Kasumi-1 (cell line): ENCODE results near the gene PHGDH.

Experiments
- DNase-seq, 2 experiments: peaks; one replicate each; lab custom pipeline; 2025; lab: John Stamatoyannopoulos, UW

The PHGDH gene

DNA sequence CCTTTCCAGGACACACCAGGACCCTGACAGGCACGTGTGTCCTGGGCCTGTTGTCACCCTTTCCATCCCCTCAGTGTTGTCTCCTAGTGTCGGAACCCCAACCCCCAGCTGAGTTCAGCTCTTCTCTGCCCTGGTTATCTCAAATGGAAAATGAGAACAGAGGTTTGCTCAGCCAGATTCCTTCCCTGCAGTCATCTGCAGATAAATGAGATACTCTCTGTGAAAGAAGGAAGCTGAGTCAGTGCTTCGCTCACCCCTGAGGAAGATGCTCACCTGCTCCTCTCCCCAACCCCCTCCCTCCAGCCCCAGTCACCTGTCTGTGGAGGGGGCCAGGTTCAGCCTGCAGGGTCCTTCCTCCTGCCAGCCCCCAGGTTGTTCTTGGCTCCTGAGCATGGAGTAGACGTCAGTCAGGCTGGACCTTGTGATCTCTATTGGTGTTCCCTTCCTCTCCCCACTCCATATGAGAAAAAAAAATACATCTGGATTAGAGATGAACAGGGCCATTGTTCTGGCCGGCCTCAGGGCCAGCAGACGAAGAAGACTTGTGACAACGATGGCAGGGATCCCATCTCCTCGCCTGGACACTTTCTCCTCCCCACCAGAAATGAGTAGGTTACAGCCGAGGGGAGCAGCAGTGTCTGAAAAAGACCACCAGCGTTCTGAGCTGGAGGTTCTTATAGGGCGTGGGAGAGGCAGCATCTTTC is 20.9 kb downstream of the PHGDH start:
- DNase-seq, result no peak

DNA sequence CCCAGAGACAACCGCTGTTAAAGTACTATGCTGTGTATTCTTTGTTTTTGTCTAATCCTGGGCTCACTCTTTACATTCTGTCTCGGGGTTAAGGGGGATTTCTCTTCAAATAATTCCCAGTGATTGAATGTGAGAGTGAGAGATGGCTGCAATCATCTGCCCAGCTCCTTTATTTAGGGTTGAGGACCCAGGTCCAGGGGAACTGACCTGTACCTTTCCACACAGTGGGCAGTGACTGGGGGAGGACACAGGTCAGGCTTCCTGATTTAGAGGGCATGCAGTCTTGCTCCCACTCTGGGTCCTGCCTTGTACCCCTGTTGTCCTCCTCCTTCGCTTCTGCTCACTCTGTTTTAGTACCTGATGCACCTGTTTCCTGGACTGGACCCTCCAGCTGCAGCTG is 22.0 kb downstream of the PHGDH start:
- DNase-seq, result no peak

DNA sequence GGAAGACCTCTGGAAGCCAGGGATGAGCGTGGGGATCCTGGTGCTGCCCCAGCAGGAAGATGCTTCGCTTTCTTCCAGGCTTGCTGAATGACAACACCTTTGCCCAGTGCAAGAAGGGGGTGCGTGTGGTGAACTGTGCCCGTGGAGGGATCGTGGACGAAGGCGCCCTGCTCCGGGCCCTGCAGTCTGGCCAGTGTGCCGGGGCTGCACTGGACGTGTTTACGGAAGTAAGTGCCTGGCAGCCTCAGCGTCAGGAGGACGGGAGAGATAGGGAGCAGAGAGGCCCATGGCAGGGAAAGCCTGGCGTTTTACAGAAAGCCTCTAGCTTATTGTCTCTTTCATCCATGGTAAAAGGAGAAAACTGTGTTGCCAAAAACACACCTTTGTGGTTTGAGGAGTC is 23.5 kb downstream of the PHGDH start:
- no peak for DNase-seq

DNA sequence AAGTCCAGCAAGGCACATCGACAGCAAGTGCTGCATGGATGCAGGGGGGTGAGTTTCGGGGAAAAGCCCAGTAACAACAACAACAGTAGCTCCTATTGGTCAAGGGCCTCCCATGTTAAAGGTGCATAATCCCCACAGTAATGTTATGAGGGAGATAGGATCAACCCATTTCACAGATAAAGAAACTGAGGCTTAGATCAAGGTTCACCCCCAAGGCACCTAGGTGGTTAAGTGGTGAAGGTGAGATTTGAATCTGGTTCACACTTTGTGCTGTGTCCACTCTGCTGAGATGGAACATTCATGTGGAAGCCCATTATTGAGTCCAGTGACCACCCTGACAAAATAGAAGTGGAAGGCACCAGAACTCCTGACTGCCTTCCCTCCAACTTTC is 24.9 kb downstream of the PHGDH start:
- DNase-seq, result no peak

DNA sequence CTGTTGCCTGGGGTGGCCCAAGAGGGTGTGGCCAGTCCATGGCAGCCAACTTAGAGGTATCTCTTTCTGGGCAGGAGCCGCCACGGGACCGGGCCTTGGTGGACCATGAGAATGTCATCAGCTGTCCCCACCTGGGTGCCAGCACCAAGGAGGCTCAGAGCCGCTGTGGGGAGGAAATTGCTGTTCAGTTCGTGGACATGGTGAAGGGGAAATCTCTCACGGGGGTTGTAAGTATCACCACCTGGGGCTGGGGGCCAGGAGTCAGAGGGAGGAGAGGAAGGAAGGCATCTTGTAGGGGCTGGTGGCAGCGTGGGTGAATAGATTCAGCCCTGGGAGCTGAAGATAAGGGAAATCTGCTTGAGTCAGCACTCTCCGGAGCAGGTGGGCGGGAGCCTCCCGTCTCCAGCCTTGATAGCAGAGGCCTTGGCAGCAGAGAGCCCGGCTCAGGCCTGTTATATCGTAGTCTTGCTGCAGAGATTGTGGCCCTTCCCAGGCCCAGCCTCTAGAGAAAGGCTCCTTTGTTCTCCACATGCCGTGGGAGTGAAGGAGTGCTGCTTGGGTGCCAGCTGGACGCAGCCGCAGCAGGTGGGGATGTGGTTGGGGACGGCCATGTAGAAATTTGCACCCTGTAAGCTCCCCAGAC is 25.4 kb downstream of the PHGDH start:
- DNase-seq, result no peak

DNA sequence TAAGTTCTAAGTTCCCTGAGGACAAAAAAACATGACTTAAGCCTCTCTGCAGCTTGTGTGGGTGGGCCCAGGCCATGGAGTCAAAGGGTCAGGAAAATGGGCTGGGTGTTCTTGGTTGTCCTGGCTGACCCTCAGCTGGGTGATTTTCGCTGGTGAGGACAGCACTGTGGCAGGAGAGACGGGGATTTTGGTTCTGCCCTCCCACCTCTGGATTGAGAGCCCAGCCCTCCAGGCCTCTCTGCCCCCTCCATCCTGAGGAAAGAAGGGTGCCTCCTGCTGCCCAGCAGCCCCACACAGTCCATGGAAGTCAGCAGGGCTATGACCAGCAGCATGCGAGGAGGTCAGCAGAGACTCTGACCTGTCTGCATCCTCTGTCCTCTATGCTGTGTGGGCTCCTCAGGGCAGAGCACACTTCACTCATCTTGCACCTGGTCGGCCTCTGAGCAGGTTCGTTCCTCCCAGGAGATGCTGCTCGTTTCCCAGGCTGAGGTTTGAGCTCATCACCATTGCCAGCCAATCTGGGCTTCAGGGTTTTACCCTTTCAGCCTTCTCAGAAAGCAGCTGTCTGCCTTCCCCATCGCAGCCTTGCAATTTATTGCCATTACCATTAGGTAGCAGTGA is 26.5 kb downstream of the PHGDH start:
- no peak for DNase-seq

DNA sequence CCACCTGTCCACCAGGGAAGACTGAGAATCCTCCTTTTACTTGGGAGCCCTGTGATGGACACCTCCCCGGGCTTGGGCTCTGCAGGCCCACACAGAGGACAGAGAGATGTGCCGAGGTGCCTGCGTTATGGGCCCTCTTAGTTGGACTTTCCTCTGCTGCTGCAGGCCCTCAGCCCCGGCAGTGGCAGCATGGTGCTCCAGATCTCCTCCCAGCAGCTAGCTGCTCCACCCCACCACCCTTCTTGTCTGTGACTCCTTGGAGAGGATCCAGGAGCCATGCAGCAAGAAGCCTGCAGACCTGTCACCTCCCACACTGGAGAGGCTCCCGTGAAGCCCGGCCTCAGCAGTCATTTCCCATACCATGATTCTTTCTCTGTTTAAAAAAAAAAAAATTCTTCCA is 27.4 kb downstream of the PHGDH start:
- no peak for DNase-seq

DNA sequence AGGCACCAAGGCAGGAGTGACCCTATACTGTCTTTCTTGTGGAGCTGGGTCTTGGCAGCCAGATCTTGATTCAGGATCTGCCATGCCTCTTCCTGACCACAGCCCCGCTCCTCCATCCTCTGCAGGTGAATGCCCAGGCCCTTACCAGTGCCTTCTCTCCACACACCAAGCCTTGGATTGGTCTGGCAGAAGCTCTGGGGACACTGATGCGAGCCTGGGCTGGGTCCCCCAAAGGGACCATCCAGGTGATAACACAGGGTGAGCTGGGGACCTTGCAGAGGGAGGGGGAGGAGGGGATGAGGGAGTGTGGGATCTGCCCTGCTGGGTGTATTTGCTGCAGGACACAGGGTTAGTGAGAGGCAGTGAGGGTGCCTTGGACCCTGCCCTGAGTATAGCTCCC is 28.5 kb downstream of the PHGDH start:
- DNase-seq, result no peak

DNA sequence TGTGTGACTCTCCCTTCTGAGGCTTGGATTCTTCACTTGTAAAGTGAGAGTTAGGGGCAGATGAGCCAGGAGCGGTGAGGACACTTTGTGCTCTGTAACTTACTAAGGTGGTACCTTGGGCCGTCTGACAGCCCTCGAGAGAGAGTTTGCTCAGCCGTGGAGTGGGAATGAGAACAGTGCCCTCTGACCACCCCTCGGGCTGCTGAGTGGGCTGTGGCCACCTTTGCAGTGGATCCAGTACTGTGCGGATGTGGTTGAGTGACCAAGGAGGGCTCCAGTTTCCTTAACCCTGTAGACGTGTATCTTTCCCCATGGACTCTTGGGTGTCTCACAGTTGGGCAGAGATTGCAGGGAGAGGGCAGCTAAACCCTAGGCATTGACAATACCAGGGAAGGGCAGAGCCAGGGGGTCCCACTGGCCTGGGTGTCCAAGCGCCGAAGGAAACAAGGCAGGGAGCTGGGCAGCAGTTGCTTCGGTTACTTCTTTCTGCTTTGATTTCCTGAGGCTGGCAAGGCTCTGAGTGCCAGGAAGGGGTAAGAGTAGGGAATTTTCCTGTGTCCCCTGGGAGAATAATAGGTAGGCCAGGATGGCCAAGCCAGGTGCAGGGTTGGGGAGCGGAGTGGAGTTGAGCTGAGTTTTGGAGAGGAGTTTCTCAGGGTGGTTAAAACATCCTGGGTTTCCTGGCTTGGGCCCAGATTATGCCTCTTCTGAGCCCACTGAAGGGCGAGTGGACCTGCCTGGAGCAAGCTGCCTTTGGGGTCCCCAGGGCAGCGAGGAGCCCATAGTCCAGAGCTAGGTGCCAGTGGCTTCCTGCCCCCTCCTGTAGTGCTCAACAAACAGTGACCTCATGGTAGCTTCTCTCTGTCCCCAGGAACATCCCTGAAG is 29.4 kb downstream of the PHGDH start:
- no peak for DNase-seq

DNA sequence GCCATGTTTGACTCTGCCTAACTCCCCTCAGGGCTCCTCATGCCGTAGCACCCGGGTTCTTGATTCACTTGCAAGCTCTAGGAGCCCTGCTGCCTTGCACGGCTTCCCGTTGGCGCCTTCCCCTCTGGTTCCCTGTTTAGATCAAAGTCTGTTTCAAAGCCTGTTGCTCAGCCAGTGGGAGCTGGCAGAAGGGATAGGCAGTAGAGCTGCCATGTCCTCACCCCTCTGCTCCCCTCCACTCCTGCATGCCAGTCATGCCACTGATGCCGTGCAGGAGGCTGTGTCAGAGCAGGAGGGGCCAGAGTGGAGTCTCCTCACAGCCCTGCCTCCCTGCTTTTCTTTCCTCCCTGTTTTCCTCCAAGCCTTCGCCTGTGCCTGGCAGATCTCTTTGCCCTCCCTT is 30.5 kb downstream of the PHGDH start:
- no peak for DNase-seq

DNA sequence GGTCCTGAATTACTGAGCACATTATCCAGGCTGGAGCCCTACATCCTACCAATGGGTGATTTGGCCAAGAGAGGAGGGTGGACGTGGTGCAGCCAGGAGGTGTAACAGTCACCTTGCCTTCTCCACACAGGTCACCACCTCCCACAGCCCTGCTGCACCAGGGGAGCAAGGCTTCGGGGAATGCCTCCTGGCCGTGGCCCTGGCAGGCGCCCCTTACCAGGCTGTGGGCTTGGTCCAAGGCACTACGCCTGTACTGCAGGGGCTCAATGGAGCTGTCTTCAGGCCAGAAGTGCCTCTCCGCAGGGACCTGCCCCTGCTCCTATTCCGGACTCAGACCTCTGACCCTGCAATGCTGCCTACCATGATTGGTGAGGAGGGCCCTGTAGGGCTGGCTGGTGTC is 30.9 kb downstream of the PHGDH start:
- DNase-seq, result no peak

DNA sequence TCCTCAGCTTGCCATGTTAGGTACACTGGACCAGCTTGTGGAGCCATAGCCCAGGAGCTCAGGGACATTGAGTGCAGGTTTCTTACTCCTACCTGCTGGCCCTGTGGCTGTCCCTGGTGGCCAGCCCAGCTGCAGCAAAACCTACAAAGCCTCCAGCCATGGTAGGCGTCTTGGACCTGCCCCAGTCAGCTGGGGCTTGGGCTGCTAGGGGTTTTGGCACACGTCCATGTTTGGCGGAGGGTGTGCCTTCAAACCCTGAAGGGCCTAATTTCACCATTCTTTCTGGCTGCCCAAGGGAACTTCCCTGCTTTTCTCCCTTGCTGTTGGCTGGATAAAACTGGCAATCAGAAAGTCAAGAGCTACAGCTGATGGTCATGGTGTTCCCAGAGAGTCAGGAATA is 31.6 kb downstream of the PHGDH start:
- no peak for DNase-seq

DNA sequence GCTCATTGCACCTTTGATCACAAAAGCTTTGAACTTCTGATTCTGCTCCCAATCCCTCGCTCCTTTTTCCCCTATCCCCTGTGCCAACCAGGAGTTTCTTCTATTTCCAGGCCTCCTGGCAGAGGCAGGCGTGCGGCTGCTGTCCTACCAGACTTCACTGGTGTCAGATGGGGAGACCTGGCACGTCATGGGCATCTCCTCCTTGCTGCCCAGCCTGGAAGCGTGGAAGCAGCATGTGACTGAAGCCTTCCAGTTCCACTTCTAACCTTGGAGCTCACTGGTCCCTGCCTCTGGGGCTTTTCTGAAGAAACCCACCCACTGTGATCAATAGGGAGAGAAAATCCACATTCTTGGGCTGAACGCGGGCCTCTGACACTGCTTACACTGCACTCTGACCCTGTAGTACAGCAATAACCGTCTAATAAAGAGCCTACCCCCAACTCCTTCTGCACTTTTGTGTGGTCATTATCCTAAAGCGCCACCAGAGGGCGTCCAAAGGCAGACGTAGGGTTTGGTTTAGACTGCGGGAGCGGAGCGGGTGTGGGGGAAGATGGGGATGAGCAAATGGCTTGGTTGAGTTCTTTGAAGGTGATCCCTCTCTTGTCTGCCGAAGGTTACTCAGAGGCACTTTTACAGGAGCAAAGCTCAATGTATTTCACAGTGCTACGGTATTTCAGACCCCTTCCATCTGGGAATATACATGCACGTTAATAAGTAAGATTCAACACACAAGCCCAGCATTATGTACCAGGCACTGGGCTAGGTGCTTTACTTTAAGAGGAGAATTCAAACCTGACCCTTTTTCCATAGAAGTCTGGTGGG is 32.3 kb downstream of the PHGDH start:
- peak; percentile 71 to 80 for DNase-seq

DNA sequence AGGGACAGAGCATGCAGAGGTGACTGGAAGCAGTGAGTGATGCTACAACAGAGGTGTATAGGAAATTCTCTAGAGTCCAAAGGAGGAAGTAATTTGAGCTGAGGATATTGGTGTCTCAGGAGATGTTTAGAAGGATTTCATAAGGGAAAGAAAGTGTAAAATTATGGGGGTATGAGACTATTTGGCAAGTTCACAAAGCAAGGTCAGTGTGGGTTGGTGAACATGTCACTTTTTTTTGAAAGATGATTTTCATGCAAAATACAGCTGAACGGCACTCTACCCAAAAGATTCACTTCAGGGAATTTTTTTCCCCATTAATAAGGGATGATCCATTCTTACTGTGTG is 32.8 kb downstream of the PHGDH start:
- DNase-seq, result no peak

DNA sequence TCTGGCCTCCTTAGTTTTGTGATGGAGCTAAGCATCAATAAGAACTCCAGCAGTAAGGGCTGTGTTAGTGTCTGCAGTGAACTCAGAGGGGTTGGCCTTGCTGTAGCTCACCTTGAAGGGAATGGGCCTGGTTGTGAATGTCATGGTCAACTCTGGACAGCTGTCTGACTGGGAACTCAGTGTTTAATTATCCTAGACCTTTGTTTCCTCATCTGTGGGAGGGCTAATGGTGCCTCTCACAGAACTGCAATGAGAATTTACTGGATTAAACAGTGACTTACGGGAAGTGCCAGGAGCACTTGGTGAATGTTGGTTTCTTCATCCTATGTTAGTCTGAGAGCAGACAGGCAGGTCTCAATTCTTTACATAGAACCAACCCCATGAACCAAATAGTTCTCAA is 33.3 kb downstream of the PHGDH start:
- no peak for DNase-seq

DNA sequence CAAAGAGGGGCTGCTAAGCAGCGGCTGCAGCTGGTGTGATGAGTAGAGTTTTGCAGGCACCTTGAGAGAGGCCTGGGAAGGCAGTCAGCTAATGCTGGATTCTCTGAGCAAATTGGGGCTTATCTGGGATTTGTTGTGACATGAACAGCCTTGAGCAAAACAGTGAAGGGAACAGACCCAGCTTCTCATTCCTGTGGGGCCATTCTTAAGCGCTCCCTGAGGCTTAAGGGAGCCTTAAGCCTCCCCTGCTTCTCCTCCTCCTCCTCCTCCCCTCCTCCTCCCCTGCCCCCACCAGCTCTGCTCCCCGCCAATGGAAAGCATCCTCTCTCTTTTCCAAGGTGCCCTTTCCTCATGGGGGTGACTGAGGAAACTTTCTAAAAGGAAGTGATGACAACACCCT is 35.7 kb downstream of the PHGDH start:
- no peak for DNase-seq

DNA sequence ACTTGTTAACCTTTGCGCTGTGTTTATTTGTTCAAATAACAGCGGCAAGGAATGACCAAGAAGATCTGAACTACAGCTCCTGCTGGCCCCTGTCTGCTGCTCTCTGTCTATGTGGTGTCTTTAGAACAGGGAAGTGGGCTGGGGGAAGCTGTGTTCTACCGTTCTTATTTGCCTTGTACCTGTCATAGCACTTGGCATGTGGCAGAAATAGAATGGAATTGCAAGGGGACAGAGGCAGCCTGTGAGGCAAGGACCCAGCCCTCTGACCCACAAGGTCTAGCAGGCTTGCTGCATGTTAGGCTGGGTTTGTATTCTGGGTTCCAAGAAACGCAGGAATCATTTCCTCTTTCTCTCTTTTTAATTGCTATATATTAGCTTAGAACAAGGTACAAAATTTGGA is 36.3 kb downstream of the PHGDH start:
- DNase-seq, result no peak

DNA sequence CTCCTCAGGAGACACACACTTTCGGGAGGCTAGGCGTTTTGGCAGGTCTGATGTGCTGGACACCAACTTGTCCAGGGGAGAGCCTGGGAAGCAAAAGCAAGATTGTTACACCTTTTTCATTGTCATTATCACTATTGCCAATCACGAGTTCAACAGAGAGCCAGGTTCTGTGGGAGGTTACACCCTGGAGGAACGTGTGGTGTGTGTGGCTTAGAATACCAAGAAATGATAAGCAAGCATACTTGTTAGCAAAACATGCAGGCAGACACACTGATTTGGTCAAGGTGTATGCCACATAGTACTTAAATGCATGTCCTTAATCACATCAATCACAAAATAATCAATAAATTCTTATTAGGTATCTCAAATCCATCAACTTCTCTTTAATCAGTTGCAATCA is 40.9 kb downstream of the PHGDH start:
- DNase-seq, result no peak

DNA sequence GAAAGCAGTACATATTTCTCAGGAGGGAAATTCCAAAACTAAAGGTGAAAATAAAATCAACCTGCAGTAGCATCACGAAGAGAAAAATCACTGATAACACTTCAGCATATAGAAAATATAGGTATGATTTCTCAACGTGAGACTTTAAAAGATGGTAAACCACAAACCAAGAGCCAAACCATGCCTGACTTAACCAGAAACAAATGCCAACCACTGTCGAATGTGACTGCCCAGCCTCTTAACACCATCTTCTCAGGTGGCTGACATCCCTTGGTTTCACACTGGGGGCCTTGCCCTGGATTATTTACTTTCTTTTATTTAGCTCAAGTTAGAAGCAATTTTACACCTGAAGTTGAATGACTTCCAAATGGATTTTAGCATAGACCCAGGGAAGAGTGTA is 46.9 kb downstream of the PHGDH start:
- no peak for DNase-seq

DNA sequence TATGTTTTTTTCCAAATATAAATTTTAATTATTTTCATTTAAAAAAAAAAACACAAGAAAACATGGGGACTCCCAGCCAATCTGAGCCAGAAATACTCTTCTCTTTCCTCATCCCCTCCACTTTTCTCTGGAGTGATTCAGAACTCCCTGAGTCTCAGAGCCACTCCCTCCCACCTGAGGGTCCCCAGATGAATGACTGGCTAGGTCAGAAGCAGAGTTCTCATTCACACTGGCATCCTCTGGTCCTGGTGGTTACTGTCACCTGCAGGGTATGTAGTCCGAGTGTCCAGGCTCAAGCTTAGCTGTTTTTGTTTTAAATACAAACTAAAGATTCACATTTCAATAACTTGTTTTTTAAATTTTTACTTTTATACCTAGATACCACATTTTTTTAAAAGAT is 50.7 kb downstream of the PHGDH start:
- DNase-seq, result no peak

DNA sequence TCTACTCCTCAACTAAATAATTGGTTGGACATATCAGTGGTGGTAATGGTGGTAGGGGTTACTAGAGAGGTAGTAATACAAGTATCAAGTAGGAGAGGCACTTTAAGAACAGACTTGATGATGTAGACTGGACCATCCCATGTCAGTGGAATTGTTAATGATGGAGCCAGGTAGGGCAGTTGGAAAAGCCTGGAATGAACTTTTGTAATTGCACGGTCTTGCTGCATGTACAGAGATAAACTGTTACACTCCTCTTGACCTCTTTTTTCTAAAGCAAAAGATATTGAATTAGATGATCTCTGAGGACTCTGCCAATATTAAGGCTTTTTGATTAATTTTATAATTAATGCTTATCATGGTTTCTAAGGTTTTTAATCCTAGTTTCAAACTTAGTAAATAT is 51.2 kb downstream of the PHGDH start:
- DNase-seq, result no peak

DNA sequence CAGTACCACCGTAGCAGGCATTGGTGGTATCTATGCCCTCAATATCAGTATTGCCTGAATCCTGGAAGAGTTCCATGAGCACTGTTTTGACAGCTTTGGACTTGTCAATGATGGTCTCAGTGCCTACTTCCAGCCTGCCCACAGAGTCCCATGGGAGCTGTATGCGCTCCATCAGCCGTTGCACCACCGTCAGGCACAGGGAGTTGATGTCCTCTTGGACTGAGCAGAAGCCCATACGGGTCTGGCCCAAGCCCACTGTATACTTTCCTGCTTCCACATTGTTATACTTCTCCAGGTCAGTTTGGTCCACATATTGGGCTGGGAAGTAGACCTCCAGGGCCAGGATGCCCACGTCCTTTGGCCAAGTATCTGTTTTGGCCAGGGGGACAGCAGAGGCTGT is 52.5 kb downstream of the PHGDH start:
- DNase-seq, result no peak
